Ovary (tissue), 9 donors: ENCODE results near the gene TWIST1. TPM values are rescaled to one million over a fixed set of nuclear protein-coding genes. Genes with fewer than 3 reads are reported as not detected.
A peak's percentile ranks its signal among the peaks of the same experiment; 100 is the strongest.

Experiments
- DNase-seq, 5 donors: peaks; one replicate each; pipeline ENCODE4 v3.0.0-alpha.2; 2019 to 2020
- H3K27ac ChIP-seq, 2 donors: fragments of 200-600 bp; one replicate each; pipeline versions ENCODE4 v1.5.1 to v1.8.0; 2019 to 2022
- H3K27me3 ChIP-seq: fragments of 200-600 bp; one replicate; pipeline ENCODE4 v1.8.0; 2022
- H3K36me3 ChIP-seq: fragments of 200-600 bp; sonication (generic); one replicate; pipeline ENCODE4 v1.5.1; 2019
- H3K4me1 ChIP-seq: one replicate; pipeline ENCODE4 v1.8.1; 2013; ENCODE audit warnings: mild to moderate bottlenecking, moderate library complexity; ENCODE audit not compliant: insufficient read depth
- H3K4me3 ChIP-seq: fragments of 200-600 bp; sonication (generic); one replicate; pipeline ENCODE4 v1.5.1; 2017
- H3K9me3 ChIP-seq, 2 donors: fragments of 200-600 bp in 1 of 2; sonication (generic) in 1 of 2; one replicate each; pipeline versions ENCODE4 v1.5.1 to v1.8.1; 2013 to 2019; ENCODE audit warnings: mild to moderate bottlenecking in 1 of 2, moderate library complexity in 1 of 2
- EP300 ChIP-seq: sonication (generic); formaldehyde crosslinking; IDR thresholded peaks from one replicate; pipeline ENCODE4 v1.6.1; 2017; ENCODE audit warnings: antibody characterized with exemption
- POLR2A ChIP-seq: fragments of 450-650 bp; IDR thresholded peaks from one replicate; pipeline ENCODE4 v1.6.1; 2017; ENCODE audit warnings: antibody characterized with exemption, mild to moderate bottlenecking, moderate library complexity
- WGBS, 3 donors: extraction: QIAGEN DNeasy Blood & Tissue Kit in 1 of 3; methylation state at CpG; one replicate each; pipeline versions ENCODE4 v1.1.5 to v1.1.7; 2013 to 2017; 5-methylcytosine and 5-hydroxymethylcytosine counted together
- intact Hi-C, 4 donors: fragments of 100-400 bp; cut with DNase I; formaldehyde crosslinking; loops; one replicate each; pipeline versions ENCODE4 v1.11.0 to v1.15.1; 2022 to 2023
- polyA plus RNA-seq, 2 donors: library from polyadenylated mRNA; stranded (reverse); fragments of 200-250 nt in 1 of 2; fragments of 350-450 nt in 1 of 2; fragmentation: Illumina TruSeq in 1 of 2; extraction: RNeasy Lipid Tissue Mini Kit (QIAGEN cat#74804) in 1 of 2; gene quantifications; one replicate each; pipeline ENCODE4 v1.2.3, GENCODE V29; 2013 to 2014
- total RNA-seq, 7 donors: library from RNA; depleted of rRNA in 2 of 7; stranded (reverse); fragments of >200 nt in 2 of 7; fragmentation: NEBNext Ultra II Directional in 3 of 7; extraction: Animal tissue kit (Norgen Biotek cat#: 25700) in 3 of 7; gene quantifications; one replicate each; pipeline versions ENCODE4 v1.1.0 to v1.2.4, GENCODE V29; 2016 to 2023
- TF ChIP-seq, protein P1 (sequence below), 3 donors: fragments of 450-650 bp in 2 of 3; fragments of 200-600 bp in 1 of 3; IDR thresholded peaks; one replicate each; pipeline versions ENCODE4 v1.5.1 to v1.8.0; 2016 to 2022; ENCODE audit warnings: antibody characterized with exemption in 3 of 3, mild to moderate bottlenecking in 1 of 3
- donor health status: DM: no; HTN: no; CAD: no; lungs with moderate emphysema.
- donor health status: DM: no; HTN: no; CAD: no.
- donor health status: Bipolar disorder and iron deficiency.
- donor health status: DM: yes; HTN: yes; CAD: no.
- donor health status: DM: no; HTN: no; CAD: no.
- donor health status: DM: yes; HTN: yes; CAD: no.

The TWIST1 gene
- total and polyA plus RNA-seq, 9 donors: 2.7 to 8.6 (median 5.0) TPM

DNA sequence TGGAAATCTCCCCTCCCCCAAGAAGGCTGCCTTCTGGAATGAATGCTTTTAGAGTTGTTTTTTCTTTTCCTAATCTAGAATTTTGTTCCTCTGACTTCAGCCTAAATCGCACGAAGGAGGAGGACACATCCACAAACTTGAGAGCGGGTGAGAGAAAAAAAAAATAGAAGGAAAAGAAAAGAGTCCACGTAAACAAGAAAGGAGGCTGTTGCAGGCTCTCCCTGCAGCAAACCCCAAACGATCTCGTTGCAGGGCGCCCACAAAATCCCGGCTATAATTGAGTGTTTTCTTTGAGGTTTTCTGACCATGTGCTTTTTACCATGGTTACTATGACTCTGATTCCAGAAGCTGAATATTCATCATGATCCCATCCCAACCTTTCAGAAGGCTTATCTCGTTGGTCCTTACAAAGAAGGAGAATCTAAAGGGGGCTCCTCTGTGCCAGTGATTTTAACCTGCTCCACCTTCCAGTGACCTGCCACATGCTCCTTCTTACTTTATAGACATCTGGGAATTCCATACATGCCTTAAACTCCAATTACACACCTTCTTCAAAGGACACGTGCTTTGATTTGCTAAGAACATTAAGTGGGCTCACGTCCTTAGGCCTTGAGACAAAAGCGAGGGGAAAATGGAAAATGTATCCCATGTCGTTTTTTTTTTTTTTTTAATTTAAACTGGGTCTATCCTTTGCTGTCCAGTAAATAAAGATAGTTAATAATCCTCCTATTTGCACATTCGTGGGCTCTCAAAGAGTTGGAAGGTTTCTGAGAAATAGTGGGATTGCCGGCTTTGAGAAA is 5.8 kb downstream of the TWIST1 start:
- DNase-seq: no peak
- Histone ChIP-seq H3K4me1 (peaks cover 1% of the 10 kb centered on the region), H3K27ac (no peak overlapping the region), H3K9me3 (no peaks in the 10 kb centered on the region), H3K4me3 (peak overlapping the region; percentile 23), H3K36me3 (no peaks in the 10 kb centered on the region), H3K27me3 (no peaks in the 10 kb centered on the region)
- TF ChIP-seq, protein P1, sequence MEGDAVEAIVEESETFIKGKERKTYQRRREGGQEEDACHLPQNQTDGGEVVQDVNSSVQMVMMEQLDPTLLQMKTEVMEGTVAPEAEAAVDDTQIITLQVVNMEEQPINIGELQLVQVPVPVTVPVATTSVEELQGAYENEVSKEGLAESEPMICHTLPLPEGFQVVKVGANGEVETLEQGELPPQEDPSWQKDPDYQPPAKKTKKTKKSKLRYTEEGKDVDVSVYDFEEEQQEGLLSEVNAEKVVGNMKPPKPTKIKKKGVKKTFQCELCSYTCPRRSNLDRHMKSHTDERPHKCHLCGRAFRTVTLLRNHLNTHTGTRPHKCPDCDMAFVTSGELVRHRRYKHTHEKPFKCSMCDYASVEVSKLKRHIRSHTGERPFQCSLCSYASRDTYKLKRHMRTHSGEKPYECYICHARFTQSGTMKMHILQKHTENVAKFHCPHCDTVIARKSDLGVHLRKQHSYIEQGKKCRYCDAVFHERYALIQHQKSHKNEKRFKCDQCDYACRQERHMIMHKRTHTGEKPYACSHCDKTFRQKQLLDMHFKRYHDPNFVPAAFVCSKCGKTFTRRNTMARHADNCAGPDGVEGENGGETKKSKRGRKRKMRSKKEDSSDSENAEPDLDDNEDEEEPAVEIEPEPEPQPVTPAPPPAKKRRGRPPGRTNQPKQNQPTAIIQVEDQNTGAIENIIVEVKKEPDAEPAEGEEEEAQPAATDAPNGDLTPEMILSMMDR (IDR thresholded peaks at IDR 0.05): no peak
- TF ChIP-seq EP300 (no peak), POLR2A (no peak)
- WGBS, 3 donors: 79 to 84% (median 81%) methylated on average over 15 of the region's 15 CpGs
- intact Hi-C loops: no loop called here

DNA sequence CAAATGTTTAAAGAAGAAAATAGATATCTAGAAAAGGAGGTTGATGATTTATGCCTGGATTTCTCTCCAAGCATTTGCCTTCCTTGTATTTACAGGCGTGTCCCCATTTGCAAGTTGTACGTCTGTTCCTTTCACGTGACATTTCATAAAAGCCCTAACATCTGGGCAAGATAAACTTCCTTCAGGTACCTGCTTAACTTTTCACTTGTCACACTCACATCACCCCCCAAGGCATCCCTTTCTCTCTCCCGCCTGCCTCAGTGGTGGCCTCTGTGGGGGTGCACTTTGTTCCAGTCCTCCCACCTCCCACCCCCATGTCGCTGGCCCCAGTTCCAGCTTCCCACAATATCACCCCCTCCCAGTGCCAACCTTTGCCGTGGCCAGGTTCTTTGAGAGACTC is 6.7 kb downstream of the TWIST1 start:
- no peak for TF ChIP-seq EP300
- no peak for TF ChIP-seq POLR2A
- TF ChIP-seq, protein P1 (IDR thresholded peaks at IDR 0.05): no peak
- Histone ChIP-seq H3K4me1 (peaks cover 2% of the 10 kb centered on the region), H3K27me3 (no peaks in the 10 kb centered on the region), H3K9me3 (no peaks in the 10 kb centered on the region), H3K27ac (no peak overlapping the region), H3K36me3 (no peaks in the 10 kb centered on the region), H3K4me3 (no peak overlapping the region)
- DNase-seq: no peak
- 82 to 84% (median 83%) methylated on average over 6 of the region's 6 CpGs for WGBS, 3 donors
- intact Hi-C loops: no loop called here

DNA sequence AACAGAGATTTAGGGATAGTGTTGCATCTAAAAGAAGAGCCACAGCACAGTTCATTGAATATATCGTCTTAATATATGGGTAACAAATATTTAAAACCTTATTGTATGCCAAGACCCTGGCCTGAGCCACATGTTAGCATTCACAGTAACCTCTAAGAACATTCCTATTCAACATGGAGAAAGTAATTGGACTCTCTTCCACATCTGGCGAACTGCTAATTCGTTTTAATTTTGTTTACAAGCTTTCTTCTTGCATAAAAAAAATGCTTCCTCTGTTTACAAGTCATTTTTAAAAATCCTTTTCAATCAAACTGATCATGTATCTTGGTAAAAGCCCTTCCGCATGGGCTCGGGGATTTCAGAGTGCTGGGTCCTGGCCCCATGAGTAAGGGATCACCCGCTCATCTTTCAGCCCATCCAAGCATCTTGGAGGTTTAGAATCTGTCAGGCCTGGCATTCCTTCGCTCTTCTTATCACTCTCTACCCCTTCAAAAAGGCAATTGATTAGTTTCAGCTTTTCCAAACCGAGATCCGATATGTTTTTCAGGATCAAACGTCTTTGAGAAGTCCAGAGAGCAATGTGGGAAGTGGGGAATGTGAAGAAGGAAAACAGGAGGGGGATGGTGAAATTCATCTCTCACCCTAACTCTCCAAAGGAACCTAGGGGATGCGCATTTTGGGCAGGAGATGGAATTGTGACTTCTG is 7.3 kb downstream of the TWIST1 start:
- no peak overlapping the region for H3K27ac ChIP-seq
- no peaks in the 10 kb centered on the region for H3K36me3 ChIP-seq
- no peaks in the 10 kb centered on the region for H3K9me3 ChIP-seq
- intact Hi-C loops: no loop called here
- TF ChIP-seq, protein P1 (IDR thresholded peaks at IDR 0.05): no peak
- no peak for TF ChIP-seq EP300
- TF ChIP-seq POLR2A: no peak
- no peak overlapping the region for H3K4me3 ChIP-seq
- 84 to 87% (median 87%) methylated on average over 11 of the region's 11 CpGs for WGBS, 3 donors
- H3K4me1 ChIP-seq: peaks cover 2% of the 10 kb centered on the region
- H3K27me3 ChIP-seq: no peaks in the 10 kb centered on the region
- no peak for DNase-seq

DNA sequence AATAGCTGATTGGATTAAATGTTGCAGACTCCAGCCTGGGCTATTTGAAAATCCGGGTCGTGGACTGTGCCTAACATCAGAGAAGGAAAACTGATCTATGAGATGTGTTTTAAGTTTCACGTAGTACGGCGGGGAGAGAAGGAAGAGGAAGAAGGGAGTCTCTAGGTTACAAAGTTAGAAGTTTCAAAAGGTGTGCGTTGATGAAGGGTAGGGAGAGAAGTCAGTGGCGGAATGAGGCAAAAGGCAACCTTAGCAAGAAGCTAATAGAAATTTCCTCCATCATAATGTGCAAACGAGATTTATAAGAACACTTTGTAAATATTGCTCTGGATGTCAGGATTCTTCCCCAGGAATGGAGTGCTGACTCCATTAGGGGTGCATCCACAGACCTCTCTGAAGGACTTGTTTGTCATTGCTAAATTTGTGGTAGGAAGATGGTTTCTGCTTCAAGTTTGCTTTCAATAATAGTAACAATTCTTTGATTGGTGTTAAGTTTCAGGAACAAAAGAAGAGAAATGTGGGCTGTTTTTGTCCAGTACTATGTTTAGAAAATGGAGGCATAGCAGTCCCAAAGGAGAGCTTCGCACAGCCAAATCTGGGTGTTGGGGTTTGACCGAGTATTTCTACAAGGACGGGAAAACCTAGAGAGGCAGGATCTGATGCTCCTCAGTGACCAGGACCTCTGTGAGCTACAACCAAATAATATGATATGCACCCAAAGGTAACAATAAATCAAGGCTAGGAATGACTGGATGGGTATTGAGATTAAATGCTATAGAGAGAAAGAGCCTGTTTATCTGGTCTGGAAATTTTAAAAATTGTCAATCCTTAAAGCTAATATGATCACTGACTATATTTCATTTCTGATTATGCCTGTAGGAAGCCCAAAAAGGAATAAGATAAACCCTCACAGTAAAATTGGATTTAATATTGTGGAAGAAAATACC is 8.2 kb downstream of the TWIST1 start:
- 84 to 87% (median 86%) methylated on average over 11 of the region's 11 CpGs for WGBS, 3 donors
- TF ChIP-seq POLR2A (no peak), EP300 (no peak)
- TF ChIP-seq, protein P1 (IDR thresholded peaks at IDR 0.05): no peak
- Histone ChIP-seq H3K27me3 (no peaks in the 10 kb centered on the region), H3K27ac (no peak overlapping the region), H3K9me3 (no peaks in the 10 kb centered on the region), H3K4me3 (no peak overlapping the region), H3K4me1 (peaks cover 2% of the 10 kb centered on the region), H3K36me3 (no peaks in the 10 kb centered on the region)
- no peak for DNase-seq
- intact Hi-C loops: no loop called here
